Measurements from ENCODE around the gene GBE1.

GRCh38 chr3:81692766-81693165 lies 68.7 kb downstream of the GBE1 start:
- TF ChIP-seq GATA3 (IDR thresholded peaks at IDR 0.05; ENCODE audit: low read depth, low read length) (no peak), GATA2 (IDR thresholded peaks at IDR 0.05; ENCODE audit: low read depth, low read length) (no peak)

Measured in SH-SY5Y (cell line).